Peyer's patch (tissue), 4 donors: ENCODE results near the gene HMGN4.

Experiments used
- POLR2A ChIP-seq, 2 donors: fragments of 450-650 bp; IDR thresholded peaks; one replicate each; pipeline ENCODE4 v1.5.1; 2017; ENCODE audit warnings: antibody characterized with exemption in 2 of 2, mild to moderate bottlenecking in 2 of 2, moderate library complexity in 2 of 2
- TF ChIP-seq, protein P1 (sequence below), 6 experiments: fragments of 450-650 bp in 4 of 6; fragments of 200-600 bp in 2 of 6; sonication (generic) in 1 of 6; IDR thresholded peaks; one replicate each; pipeline ENCODE4 v1.5.1; 2017 to 2019; ENCODE audit warnings: antibody characterized with exemption in 6 of 6, mild to moderate bottlenecking in 3 of 6, moderate library complexity in 1 of 6

DNA sequence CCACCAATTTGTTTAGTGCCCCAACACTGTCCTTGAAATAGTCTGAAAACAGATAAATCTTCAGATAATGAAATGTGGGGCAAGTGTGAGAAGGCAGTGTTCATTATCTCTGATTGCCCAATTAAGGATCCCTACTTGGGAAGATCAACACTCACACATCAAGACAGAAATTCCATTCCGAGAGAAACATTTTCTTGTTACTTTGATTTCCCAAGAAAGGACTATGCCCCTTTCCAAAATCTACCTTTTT is 16.2 kb downstream of the HMGN4 start:
- no peak for TF ChIP-seq POLR2A (IDR thresholded peaks at IDR 0.05)
- TF ChIP-seq, protein P1, sequence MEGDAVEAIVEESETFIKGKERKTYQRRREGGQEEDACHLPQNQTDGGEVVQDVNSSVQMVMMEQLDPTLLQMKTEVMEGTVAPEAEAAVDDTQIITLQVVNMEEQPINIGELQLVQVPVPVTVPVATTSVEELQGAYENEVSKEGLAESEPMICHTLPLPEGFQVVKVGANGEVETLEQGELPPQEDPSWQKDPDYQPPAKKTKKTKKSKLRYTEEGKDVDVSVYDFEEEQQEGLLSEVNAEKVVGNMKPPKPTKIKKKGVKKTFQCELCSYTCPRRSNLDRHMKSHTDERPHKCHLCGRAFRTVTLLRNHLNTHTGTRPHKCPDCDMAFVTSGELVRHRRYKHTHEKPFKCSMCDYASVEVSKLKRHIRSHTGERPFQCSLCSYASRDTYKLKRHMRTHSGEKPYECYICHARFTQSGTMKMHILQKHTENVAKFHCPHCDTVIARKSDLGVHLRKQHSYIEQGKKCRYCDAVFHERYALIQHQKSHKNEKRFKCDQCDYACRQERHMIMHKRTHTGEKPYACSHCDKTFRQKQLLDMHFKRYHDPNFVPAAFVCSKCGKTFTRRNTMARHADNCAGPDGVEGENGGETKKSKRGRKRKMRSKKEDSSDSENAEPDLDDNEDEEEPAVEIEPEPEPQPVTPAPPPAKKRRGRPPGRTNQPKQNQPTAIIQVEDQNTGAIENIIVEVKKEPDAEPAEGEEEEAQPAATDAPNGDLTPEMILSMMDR (IDR thresholded peaks at IDR 0.05) = no peak
